Fibroblast of lung (primary cell): ENCODE measurements around the gene GHDC.

Source experiments
- CTCF ChIP-seq, 2 donors: IDR thresholded peaks in 1 of 2; conservative IDR thresholded peaks in 1 of 2; 1 replicate in 1 of 2; 2 replicates in 1 of 2; pipeline ENCODE4 v1.5.1; 2011 to 2012; ENCODE audit warnings: low read length in 2 of 2, control low read depth in 1 of 2, inconsistent platforms in 1 of 2, low read depth in 1 of 2, mild to moderate bottlenecking in 1 of 2
- EZH2 ChIP-seq: IDR thresholded peaks from 2 replicates; pipeline ENCODE4 v1.5.1; 2012; ENCODE audit warnings: low read length, control low read depth, mild to moderate bottlenecking; ENCODE audit errors: missing control alignments

DNA sequence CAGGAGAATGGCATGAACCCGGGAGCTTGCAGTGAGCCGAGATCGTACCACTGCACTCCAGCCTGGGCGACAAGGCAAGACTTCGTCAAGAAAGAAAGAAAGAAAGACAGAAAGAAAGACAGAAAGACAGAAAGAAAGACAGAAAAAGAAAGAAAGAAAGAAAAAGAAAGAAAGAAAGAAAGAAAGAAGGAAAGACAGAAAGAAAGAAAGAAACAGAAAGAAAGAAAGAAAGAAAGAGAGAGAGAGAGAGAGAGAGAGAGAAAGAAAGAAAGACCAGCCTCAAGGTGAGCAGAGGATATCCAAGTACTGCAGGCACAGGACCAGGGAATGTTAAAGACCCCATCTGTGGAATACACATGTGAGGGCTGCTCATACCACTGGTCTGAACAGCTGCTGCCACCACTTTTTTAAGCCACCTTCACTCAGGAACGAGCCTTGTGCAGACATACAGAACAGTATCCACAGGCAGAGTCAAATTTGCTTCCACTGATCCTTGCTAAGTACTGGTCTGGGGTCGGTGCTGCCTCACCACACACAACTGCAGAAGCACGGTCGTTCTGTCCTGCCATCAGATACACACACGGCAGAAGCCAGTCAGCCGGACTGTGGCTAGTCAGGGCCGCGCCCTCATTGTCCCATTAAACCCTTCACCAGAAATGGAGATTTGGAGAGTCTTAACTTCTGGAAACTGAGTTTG is 47.2 kb downstream of the GHDC start:
- TF ChIP-seq CTCF (conservative IDR thresholded peaks at IDR 0.05 in 1 of 2, IDR thresholded peaks at IDR 0.05 in 1 of 2; ENCODE audit: low read depth in 1 of 2, low read length in 2 of 2) (no peak), EZH2 (no peak)
